HG03025 (cell line): ENCODE results near the gene KLHL20.
"Not testable (repeated sequence)": the region's sequence is repeated elsewhere in the genome, so short reads cannot be mapped to it uniquely, and the experiment has no call there.

Source experiments
- ATAC-seq: cut with Tn5 transposase; IDR thresholded peaks from one replicate; pipeline ENCODE4 v1.9.1; 2021; ENCODE audit warnings: mild to moderate bottlenecking, moderate library complexity; ENCODE audit not compliant: unreplicated experiment, low FRiP score

Gene KLHL20, protein sequence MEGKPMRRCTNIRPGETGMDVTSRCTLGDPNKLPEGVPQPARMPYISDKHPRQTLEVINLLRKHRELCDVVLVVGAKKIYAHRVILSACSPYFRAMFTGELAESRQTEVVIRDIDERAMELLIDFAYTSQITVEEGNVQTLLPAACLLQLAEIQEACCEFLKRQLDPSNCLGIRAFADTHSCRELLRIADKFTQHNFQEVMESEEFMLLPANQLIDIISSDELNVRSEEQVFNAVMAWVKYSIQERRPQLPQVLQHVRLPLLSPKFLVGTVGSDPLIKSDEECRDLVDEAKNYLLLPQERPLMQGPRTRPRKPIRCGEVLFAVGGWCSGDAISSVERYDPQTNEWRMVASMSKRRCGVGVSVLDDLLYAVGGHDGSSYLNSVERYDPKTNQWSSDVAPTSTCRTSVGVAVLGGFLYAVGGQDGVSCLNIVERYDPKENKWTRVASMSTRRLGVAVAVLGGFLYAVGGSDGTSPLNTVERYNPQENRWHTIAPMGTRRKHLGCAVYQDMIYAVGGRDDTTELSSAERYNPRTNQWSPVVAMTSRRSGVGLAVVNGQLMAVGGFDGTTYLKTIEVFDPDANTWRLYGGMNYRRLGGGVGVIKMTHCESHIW

DNA sequence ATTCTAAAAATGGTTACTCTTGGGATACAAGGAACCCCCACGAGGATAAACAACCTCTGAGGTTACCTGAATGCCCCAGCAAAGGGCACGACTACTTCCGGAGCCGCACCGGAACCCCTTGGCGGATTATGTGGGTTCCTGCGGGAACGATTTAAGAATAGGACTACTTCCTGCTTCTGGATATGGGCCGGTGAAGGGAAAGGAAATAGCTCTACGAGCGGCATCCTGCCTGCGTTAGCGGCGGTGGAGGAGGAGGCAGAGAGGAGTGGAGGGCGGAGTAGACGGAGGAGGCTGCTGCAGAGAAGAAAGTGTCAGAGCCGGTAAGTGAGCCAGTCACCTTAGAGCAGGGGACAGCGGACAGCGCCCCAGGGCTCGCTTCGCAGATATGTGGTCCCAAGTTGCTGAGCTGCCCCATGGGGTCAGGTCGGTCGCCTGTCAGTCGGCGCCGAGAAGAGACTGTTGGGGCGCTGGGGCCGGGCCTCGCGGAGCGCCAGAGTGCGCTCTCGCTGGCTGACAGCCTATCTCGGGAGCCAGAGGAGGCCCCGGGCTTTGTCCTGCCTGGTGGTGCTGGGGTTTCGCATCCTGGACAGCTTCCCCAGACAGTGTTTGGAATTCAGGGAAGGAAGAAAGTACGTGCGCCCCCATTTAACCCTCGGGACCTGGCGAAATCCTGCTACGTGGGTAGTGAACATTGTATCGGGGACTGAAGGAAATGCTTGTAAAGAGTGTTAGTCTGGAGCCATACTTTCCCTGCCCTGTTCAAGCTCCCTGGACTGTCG, at the start of gene KLHL20:
Gene KLHL20 (plus strand): TSS at position 223 of the 779 bp plus-strand sequence. CDS start 1,063 bp downstream, outside the sequence.
- ATAC-seq, result peak; percentile 89

DNA sequence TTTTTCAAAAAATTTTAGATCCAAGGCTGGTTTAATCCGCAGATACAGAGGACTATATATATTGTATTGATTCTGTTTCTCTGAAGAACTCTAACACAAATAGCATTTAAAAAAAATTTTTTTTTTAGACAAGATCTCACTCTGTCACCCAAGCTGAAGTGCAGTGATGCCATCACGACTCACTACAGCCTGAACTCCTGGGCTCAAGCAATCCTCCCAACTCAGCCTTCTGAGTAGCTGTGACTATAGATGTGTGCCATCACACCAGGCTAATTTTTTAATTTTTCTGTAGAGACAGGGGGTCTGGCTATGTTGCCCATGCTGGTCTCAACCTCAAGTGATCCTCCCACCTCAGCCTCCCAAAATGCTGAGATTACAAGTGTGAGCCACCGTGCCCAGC, 48.1 kb upstream of the KLHL20 start:
- no peak for ATAC-seq

DNA sequence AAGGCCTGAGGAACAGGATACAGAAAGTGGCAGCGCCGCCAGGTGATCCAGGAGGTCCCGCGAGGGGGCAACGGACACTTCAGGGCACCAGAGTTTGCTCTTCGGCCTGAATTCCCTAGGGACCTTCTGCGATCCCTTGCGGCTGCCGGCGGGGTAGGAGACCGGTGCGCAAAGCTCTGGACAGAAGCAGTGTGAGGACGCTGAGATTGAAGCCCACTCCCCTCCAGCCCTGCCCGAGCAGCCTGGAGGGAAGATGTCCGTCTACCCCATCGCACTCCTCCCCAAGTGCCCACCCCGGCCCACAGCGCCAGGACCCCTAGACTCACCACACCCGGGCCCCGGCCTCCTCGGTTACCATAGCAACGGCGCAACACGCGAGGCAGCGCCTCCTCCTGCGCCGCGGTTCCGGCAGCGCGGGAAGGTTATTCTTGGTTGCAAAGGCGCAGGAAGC, 45.3 kb upstream of the KLHL20 start, which contains the start of gene ANKRD45:
Gene ANKRD45 (minus strand): TSS at position 361 of the 451 bp plus-strand sequence. CDS start 10,433 bp downstream, outside the sequence.
- ATAC-seq, result no peak

DNA sequence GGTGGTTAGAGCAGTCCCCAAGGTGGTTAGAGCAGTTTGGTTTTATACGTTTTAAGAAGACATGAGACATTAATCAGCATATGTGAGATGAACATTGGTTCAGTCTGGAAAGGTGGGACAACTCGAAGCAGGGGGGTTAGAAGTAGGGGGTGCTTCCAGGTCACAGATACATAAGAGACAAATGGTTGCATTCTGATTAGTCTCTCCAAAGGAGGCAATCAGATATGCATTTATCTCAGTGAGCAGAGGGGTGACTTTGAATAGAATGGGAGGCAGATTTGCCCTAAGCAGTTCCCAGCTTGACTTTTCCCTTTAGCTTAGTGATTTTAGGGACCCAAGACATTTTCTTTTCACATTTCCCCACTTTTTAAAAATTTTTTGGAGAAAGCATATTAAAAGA, 40.3 kb upstream of the KLHL20 start:
- ATAC-seq, result not testable (repeated sequence)

DNA sequence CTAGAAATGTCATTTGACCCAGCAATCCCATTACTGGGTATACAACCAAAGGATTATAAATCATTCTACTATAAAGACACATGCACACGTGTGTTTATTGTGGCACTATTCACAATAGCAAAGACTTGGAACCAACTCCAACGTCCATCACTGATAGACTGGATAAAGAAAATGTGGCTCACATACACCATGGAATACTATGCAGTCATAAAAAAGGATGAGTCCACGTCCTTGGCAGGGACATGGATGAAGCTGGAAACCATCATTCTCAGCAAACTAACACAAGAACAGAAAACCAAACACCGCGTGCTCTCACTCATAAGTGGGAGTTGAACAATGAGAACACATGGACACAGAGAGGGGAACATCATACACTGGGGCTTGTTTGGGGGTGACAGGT, 34.6 kb upstream of the KLHL20 start:
- not testable (repeated sequence) for ATAC-seq

DNA sequence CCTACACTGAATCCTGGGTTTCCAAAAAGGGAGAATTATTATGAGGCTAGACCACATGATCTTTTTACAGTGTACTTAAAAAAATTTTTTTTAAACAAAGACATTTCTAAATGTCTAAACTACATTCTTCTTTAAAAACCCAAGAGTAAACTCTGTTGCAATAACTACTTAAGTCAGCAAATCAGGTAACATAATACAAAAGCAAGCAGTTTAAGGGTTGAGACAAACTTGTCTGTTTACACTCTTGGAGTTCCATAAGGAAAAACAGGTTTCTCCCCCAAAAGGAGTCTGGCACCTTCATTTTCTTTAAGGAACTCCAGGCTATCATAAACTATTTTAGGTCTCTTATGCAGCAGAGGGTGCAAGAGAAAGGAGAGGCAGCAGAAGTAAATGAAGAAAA, 32.6 kb upstream of the KLHL20 start:
- ATAC-seq, result no peak

DNA sequence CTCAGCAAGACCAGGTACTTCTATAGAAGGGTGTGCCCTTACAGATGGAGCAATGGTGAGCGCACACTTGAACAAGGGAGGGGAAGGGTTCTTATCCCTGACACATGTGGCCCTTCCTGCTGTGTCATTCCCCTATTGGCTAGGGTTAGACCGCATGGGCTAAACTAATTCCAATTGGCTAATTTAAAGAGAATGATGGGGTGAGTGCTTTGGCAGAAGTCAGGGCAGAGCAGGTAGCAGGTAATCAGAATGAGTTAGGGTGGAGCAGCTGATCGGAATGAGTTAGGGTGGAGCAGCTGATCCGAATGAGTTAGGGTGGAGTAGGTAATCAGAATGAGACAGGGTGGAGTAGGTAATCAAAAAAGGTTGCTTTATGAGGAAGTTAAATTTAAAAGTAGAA, 30.9 kb upstream of the KLHL20 start:
- not testable (repeated sequence) for ATAC-seq

DNA sequence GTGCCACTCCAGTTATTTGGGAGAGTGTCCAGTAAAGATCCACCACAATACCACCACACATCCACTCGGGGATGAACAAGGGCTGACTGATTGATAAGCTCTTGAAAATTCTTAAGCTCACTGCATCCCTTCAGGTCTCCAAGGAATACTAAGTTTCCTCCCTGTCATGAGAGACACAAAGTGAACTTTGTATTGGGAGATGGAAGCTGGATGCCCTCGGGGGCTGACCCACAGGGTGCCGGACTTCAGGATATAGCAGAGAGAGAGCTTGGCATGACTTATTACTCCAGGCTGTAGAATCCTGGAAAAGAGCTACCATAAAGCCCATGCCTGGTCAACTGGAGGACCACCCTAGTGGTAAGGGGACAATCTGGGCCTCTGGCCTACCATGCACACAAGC, 29.7 kb upstream of the KLHL20 start:
- not testable (repeated sequence) for ATAC-seq

DNA sequence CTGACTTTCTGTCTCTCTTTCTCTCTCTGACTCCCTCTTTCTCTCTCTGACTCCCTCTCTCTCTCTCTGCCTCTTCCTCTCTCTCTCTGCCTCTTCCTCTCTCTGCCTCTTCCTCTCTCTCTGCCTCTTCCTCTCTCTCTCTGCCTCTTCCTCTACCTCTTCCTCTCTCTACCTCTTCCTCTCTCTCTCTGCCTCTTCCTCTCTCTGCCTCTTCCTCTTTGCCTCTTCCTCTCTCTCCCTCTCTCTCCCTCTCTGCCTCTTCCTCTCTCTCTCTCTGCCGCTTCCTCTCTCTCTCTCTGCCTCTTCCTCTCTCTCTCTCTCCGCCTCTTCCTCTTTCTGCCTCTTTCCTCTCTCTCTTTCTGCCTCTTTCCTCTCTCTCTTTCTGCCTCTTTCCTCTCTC, 26.5 kb upstream of the KLHL20 start:
- no peak for ATAC-seq

DNA sequence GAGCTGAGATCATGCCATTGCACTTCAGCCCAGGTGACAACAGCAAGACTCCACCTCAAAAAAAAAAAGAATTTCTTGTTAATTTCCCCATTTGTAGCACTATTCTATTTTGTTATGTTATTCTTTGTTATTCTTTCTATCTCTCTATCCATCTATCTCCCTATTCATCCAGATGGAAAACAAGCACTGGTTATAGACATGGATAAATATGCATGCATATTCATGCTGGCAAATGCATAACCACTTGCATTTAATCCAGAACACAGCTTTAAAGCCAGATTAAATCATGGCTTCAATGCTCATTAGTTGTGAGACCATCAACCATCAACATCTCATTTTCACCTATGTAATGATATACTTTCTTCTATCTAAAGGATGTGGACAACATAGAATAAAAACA, 21.5 kb upstream of the KLHL20 start:
- ATAC-seq, result no peak

DNA sequence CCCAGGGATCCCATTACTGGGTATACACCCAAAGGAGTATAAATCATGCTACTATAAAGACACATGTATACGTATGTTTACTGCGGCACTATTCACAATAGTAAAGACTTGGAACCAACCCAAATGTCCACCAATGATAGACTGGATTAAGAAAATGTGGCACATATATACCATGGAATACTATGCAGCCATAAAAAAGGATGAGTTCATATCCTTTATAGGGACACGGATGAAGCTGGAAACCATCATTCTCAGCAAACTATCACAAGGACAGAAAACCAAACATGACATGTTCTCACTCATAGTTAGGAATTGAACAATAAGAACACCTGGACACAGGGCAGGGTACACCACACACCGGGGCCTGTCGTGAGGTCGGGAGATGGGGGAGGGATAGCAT, 13.5 kb upstream of the KLHL20 start:
- ATAC-seq, result not testable (repeated sequence)

DNA sequence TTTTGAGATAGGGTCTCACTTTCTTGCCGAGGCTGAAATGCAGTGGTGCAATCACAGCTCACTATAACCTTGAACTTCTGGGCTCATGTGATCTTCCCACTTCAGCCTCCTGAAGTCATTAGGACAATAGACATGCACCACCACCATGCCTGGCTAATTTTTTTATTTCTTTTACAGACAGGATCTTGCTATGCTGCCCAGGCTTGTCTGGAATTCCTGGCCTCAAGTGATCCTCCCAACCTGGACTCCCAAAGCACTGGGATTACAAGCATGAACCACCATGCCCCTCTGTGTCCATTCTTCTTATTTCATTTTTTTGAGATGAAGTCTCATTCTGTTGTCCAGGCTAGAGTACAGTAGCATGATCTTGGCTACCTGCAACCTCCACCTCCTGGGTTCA, 12.0 kb upstream of the KLHL20 start:
- no peak for ATAC-seq

DNA sequence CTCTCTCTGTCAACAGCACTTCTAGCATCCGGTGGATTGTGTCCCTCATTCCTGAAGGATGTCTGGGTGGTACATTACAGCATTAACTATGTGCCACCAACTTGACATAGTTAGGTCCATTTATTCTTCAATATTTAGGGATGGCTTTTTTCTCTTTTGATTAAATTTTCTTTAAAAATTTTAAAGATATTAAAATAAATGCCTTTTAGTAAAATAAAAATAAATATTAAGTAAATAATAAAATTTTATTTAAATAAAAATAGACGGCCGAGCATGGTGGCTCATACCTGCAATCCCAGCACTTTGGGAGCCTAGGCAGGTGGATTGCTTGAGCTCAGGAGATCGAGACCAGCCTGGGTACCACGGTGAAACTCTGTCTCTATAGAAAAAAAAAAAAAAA, 9.7 kb upstream of the KLHL20 start:
- ATAC-seq, result no peak

DNA sequence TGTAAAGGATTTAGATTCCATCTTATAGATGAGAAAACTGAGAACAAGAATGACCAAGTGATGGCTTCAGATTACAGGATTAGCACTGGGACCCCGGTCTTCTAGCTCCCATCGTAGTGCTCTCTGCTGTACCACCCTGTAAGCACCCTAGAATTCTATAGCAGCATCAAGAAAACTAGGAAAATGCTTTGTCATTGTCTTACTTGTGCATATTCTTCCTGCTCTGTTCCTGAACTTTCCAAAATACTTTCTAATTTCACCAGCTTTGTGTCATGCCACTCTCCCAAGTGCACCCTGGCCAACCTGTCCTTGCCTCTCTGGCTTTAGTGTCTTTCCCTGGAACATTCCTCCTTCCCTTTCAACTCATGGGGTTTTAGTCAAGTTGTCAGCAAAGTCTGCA, 6.0 kb upstream of the KLHL20 start:
- no peak for ATAC-seq

DNA sequence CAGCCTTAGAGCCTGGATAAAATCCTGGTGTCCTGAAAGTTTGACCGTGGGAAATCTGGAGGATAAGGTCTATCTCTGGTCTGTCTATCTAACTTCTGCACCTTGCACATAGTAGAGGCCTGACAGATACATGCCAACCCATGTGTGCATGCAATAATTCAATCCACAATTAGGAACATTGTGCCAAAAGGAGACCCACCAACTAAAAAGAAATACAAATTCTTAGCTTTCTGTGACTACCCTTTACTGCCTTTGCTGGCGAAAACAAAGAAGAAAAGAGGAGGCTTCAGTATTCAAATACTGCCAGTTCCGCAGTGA, 381 bp upstream of the KLHL20 start:
- no peak for ATAC-seq

DNA sequence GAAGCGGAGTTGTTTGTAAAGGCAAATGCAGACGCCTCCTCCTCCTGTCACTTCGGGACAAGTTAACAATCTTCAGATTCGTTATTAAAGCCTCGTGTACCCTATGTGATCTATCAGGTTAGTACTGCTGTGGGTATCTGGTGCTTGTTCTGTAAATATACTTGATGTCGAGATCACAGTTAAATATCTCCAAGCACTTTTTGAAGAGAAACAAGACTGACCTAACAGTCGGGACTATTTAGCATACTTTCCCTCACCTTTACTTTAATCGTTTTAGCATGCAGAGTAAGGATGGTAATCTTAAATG, 710 bp downstream of the KLHL20 start:
- ATAC-seq, result no peak

DNA sequence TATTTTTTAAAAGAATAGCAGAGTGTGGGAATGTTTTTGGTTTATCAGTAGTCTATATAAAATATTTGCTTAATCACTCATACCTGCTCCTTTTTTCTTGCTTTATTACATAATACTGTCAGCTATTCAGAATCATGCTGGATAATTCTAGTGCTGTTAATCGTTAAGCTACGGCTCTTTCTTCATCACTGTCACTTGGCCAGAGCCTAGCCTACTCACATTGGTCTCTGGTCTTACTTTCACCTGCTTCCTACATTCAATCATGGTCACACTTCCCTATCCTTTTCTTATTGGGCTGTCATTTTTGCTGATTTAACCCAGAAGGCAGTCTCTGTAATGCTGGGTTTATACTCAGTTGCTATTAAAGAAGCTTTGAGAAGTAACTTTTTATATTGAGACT, 2.5 kb downstream of the KLHL20 start:
- ATAC-seq, result no peak

DNA sequence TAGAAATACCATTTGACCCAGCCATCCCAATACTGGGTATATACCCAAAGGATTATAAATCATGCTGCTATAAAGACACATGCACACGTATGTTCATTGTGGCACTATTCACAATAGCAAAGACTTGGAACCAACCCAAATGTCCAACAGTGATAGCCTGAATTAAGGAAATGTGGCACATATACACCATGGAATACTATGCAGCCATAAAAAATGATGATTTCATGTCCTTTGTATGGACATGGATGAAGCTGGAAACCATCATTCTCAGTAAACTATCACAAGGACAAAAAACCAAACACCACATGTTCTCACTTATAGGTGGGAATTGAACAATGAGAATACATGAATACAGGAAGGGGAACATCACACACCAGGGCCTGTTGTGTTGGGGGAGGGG, 16.6 kb downstream of the KLHL20 start:
- not testable (repeated sequence) for ATAC-seq

DNA sequence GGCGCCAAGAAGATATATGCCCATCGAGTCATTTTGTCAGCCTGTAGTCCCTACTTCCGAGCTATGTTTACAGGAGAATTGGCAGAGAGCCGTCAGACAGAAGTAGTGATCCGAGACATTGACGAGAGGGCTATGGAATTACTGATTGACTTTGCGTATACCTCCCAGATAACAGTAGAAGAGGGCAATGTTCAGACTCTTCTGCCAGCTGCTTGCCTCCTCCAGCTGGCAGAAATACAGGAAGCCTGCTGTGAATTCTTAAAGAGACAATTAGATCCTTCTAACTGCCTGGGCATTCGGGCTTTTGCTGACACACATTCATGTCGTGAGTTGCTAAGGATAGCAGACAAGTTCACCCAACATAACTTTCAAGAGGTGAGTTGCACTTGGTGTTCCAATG, 19.1 kb downstream of the KLHL20 start:
- no peak for ATAC-seq

DNA sequence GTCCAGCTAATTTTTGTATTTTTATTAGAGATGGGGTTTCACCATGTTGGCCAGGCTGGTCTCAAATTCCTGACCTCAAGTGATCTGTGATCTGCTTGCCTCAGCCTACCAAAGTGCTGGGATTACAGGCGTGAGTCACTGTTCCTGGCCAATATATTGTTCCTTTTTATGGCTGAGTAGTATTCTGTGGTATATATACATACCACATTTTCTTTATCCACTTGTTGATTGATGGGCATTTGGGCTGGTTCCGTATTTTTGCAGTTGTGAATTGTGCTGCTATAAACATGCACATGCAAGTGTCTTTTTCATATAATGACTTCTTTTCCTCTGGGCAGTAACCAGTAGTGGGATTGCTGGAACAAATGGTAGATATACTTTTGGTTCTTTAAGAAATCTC, 21.3 kb downstream of the KLHL20 start:
- not testable (repeated sequence) for ATAC-seq

DNA sequence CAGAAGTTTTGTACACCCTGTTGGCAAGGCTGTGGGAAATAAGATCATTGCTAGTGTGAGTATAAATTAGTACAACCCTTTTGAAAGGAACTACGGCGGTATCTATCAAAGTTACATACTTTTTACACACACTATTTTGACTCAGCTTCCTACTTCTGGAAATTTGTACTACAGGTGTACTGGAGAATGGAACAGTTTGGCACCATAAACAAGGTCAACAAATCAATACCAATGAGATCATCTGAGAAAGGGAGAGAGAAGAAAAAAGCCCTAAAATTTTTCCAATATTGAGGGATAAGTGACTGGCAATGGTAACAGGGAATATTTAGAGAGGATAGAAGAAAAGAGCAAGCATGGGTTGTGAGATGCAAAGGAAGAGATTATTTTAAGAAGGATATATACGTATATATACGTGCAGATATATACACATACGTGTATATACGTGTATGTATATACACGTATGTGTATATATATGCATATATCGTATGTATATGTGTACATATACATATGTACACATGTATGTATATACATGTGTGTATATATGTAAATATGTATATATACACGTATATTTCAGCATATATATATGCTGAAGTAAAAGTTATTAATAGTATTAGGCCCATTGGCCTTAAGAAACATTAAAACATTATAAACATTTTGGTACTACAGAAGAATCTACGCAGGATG, 27.6 kb downstream of the KLHL20 start:
- ATAC-seq, result no peak
